WERI-Rb-1 (cell line): ENCODE results near the gene NOL4.
A peak's percentile ranks its signal among the peaks of the same experiment; 100 is the strongest.

Source experiments
- DNase-seq: peaks from one replicate; pipeline ENCODE4 v3.0.0-alpha.2; 2020
- H3K27ac ChIP-seq: fragments of 250-450 bp; sonication (Bioruptor Pico); 2 replicates; pipeline ENCODE4 v1.5.1; 2020; ENCODE audit warnings: mild to moderate bottlenecking, moderate library complexity
- H3K27me3 ChIP-seq: fragments of 250-450 bp; sonication (Bioruptor Pico); 2 replicates; pipeline ENCODE4 v1.5.1; 2021; ENCODE audit warnings: mild to moderate bottlenecking, low read depth, moderate library complexity; ENCODE audit not compliant: insufficient read depth, severe bottlenecking
- H3K36me3 ChIP-seq: fragments of 250-450 bp; sonication (Bioruptor Pico); 2 replicates; pipeline ENCODE4 v1.5.1; 2020; ENCODE audit warnings: mild to moderate bottlenecking, moderate library complexity
- H3K4me3 ChIP-seq: 2 replicates; pipeline ENCODE4 v1.5.1; 2011; ENCODE audit warnings: low read depth, mild to moderate bottlenecking, control low read depth, low read length
- H3K9me3 ChIP-seq: fragments of 250-450 bp; sonication (Bioruptor Pico); 2 replicates; pipeline ENCODE4 v1.5.1; 2021; ENCODE audit warnings: mild to moderate bottlenecking, moderate library complexity; ENCODE audit not compliant: severe bottlenecking
- CTCF ChIP-seq: IDR thresholded peaks from 2 replicates; pipeline ENCODE4 v1.5.1; 2011; ENCODE audit warnings: low read depth, mild to moderate bottlenecking, control low read depth, inconsistent platforms, low read length

NOL4 gene

DNA sequence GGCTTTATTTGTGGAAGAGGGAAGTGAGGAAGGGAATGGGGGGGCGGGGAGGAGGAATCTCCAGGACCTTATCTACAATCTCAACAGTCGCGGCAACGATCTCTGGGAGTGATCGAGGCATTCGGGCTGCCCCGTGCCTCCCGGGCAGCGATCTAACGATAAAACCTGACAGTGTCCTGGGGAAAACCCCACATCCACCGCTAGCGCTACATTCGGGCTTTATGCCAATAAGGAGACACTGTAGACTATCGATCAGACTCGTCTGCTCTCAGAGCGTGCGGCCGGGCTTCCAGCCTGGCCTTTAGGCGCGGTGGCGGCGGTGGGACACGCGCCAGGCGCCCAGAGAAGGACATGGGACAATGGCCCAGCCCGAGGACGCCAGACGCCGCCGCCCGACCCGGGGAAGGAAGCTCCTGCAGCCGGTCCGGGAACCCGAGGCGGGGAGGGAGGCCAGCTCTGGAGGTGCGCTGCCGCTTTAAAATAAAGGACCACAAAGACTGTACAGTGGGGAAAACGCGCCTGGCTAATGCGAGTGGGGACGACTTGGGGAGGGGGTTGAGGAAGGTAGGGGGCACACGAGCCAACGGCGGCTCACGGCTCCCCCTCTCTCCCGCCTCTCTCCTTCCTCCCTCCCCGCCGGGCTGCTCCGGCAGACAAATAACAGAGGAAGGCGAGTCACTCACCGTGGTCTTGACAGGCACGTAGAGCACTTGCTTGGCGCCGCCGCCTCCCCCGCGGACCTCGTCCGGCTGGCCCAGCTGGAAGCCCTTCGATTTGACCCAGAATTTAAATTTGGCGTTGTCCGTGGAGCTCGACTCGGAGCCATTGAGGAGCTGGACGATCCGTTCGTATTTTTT is 2.2 kb downstream of the NOL4 start:
- Histone ChIP-seq H3K36me3 (no peaks in the 10 kb centered on the region), H3K27ac (peak overlapping the region; percentile 36), H3K27me3 (peaks cover 12% of the 10 kb centered on the region), H3K9me3 (no peaks in the 10 kb centered on the region), H3K4me3 (peak overlapping the region; percentile 54)
- DNase-seq = peak; percentile 45
- TF ChIP-seq CTCF = no peak

DNA sequence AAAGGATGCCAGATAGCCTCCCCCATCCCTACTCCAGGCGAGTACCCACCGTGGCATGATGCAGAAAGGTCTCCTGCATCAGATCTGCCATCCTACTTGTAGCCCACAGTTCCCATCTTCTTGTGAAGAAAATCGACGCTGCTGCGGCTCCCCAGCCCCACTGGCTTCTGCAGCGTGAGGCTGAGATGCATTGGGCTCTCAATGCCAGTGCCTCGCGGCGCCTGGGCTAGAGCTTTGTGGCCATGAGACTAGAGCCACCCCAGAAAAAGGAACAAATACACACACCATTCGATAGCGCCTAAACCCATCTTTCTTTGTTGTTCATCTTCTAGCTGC is 2.8 kb downstream of the NOL4 start:
- peak; percentile 31 for DNase-seq
- TF ChIP-seq CTCF = no peak
- Histone ChIP-seq H3K9me3 (no peaks in the 10 kb centered on the region), H3K36me3 (no peaks in the 10 kb centered on the region), H3K27me3 (peaks cover 12% of the 10 kb centered on the region), H3K27ac (no peak overlapping the region; the same call in 1 of the 2 replicates), H3K4me3 (peak overlapping the region; percentile 54)

- no peaks in the 10 kb centered on the region for H3K36me3 ChIP-seq
- no peak for TF ChIP-seq CTCF
- no peak overlapping the region for H3K27ac ChIP-seq
- H3K27me3 ChIP-seq = peaks cover 12% of the 10 kb centered on the region
- H3K4me3 ChIP-seq = no peak overlapping the region
- no peaks in the 10 kb centered on the region for H3K9me3 ChIP-seq
- no peak for DNase-seq
Observed at GRCh38 chr18:34220081-34220815, 4.5 kb downstream of the NOL4 start.

DNA sequence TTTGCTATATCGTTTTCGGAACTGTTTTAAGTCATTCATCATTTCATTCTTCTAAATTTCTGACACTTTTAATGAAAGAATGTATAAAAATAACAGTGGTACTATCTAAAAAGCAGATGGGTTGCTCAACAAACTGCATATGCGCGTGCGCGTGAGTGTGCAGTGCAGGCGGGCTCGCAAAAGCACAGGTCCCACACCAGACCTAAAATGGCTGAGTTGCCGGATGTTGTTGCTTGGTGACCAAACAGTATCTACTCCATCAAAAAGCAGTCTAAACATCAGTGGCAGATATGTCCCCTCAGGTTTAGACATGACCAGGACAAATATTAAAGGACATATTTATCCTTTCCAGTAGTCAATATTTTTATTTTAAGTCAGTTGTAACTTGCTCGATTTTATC is 5.1 kb downstream of the NOL4 start:
- Histone ChIP-seq H3K9me3 (no peaks in the 10 kb centered on the region), H3K27me3 (peaks cover 12% of the 10 kb centered on the region), H3K36me3 (no peaks in the 10 kb centered on the region), H3K27ac (no peak overlapping the region), H3K4me3 (no peak overlapping the region)
- DNase-seq = no peak
- TF ChIP-seq CTCF = no peak

- no peak for DNase-seq
- no peaks in the 10 kb centered on the region for H3K27me3 ChIP-seq
- H3K4me3 ChIP-seq = no peak overlapping the region
- TF ChIP-seq CTCF = no peak
- H3K9me3 ChIP-seq = no peaks in the 10 kb centered on the region
- H3K36me3 ChIP-seq = no peaks in the 10 kb centered on the region
- no peak overlapping the region for H3K27ac ChIP-seq
Observed at GRCh38 chr18:34212511-34212910, 12.2 kb downstream of the NOL4 start.
